Hematopoietic multipotent progenitor cell treated with erythropoietin and hydrocortisone succinate and interleukin-3 and kit ligand, for 17 days (in vitro differentiated cells): ENCODE results near the gene AIFM3.

ENCODE experiments used
- DNase-seq: peaks from one replicate; pipeline ENCODE4 v3.0.0-alpha.2; 2015; ENCODE audit warnings: low spot score

Gene AIFM3

GRCh38 chr22:21028277-21029251, 61.5 kb downstream of the AIFM3 start:
- no peak for DNase-seq

- DNase-seq = no peak
Measured at GRCh38 chr22:21029486-21030025, 62.5 kb downstream of the AIFM3 start.

- DNase-seq = no peak
Measured at GRCh38 chr22:21030032-21030431, 63.0 kb downstream of the AIFM3 start.
